ENCODE results near the gene RBBP8NL. TPM values are rescaled to one million over a fixed set of nuclear protein-coding genes. Genes with fewer than 3 reads are reported as not detected.

RBBP8NL gene
- polyA plus RNA-seq, 3 donors, result not detected

GRCh38 chr20:62417981-62418708 lies 9.2 kb downstream of the RBBP8NL start:
- no peak overlapping the region for H3K9ac ChIP-seq (ENCODE audit: insufficient read depth, low read length, poor library complexity, severe bottlenecking)
- intact Hi-C loops (cut with micrococcal nuclease), result no loop called here
- Mint-ChIP-seq H3K4me1 (no peaks in the 10 kb centered on the region), H3K9me3 (peaks cover 0 to 4% (median 0%) of the 10 kb centered on the region in 7 donors), H3K4me3 (no peak overlapping the region), H3K36me3 (no peaks in the 10 kb centered on the region), H3K27me3 (ENCODE audit: low read depth in 3 of 3) (peaks cover 0 to 8% (median 2%) of the 10 kb centered on the region in 3 donors), H3K27ac (no peak overlapping the region)
- H3K4me3 ChIP-seq (replicated peaks in 1 of 3; ENCODE audit: low read depth in 2 of 3, low read length in 3 of 3), result no peak overlapping the region
- H4K20me1 ChIP-seq (ENCODE audit: insufficient read depth, low read length), result no peaks in the 10 kb centered on the region
- H3K27ac ChIP-seq (ENCODE audit: low read depth in 1 of 2, low read length in 2 of 2), result no peak overlapping the region
- DNase-seq, result no peak
- peaks cover 0 to 5% of the 10 kb centered on the region in 2 donors for H3K9me3 ChIP-seq (replicated peaks in 1 of 2; ENCODE audit: control insufficient read depth in 1 of 2, insufficient read depth in 1 of 2, low read length in 2 of 2)
- TF ChIP-seq CTCF (IDR thresholded peaks at IDR 0.05), result no peak
- no peaks in the 10 kb centered on the region for H3K27me3 ChIP-seq (ENCODE audit: control insufficient read depth in 2 of 2, insufficient read depth in 2 of 2, low read length in 2 of 2)
- no peaks in the 10 kb centered on the region for H3K4me1 ChIP-seq (ENCODE audit: control insufficient read depth in 1 of 2, insufficient read depth in 2 of 2, low read length in 2 of 2)
- WGBS (ENCODE audit: insufficient coverage), result 93% methylated on average over 22 of the region's 25 CpGs
- H3K79me2 ChIP-seq (ENCODE audit: insufficient read depth, low read length), result no peaks in the 10 kb centered on the region
- no peak overlapping the region for H3K4me2 ChIP-seq (replicated peaks; ENCODE audit: extremely low read depth, low read length, poor library complexity, severe bottlenecking)
- H2AFZ ChIP-seq (ENCODE audit: insufficient read depth, low read depth, low read length, poor library complexity, severe bottlenecking), result no peak overlapping the region
- H3K36me3 ChIP-seq (replicated peaks in 1 of 2; ENCODE audit: control insufficient read depth in 1 of 2, insufficient read depth in 2 of 2, low read length in 2 of 2), result no peaks in the 10 kb centered on the region

DNA sequence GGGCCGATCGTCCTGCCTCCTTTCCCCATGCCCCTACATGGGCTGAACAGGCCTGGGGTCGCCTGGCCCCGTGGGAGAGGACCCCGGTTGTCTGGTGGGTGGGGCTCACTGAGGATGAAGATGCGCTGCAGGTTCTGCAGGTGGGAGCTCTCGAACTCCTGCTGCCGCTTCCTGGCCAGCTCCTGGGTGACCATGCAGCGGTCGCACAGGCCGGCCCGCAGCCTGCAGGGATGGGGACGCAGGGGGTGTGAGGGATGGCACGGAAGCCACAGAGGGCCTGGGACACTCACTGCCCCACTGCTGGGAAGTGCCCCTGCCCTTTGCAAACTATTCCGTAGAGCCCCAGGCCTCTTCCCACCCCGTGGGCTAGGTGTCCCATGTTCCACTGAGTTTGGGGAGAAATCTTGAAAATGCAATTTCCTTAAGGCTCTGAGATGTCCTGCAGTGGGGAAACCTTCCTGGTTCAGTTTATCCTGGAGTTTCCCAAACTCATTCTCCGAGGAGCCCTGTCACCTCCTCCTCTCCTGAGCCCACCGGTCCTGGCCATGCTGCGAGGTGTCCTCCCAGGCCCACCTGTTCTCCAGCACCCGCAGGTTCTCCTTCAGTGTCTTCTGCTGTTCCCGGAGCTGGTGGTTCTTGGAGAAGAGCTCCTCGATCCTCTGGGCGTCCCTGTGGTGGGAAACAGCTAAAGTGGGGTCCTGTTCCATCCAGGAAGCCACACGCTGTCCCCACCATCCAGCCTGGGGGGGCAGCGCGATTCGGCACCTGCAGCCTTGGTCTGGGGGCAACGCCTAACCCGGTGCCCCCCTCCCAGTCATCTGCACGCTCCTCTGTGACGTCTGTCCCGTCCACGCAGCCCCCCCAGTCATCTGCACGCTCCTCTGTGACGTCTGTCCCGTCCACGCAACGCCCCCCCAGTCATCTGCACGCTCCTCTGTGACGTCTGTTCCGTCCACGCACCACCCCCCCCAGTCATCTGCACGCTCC lies 10.4 kb downstream of the RBBP8NL start:
- WGBS (ENCODE audit: insufficient coverage), result 86% methylated on average over 28 of the region's 43 CpGs
- H3K27me3 Mint-ChIP-seq (ENCODE audit: low read depth in 3 of 3), result peaks cover 0 to 7% (median 2%) of the 10 kb centered on the region in 3 donors
- TF ChIP-seq CTCF (IDR thresholded peaks at IDR 0.05), result no peak
- H3K4me3 Mint-ChIP-seq, result no peak overlapping the region
- no peaks in the 10 kb centered on the region for H3K36me3 ChIP-seq (replicated peaks in 1 of 2; ENCODE audit: control insufficient read depth in 1 of 2, insufficient read depth in 2 of 2, low read length in 2 of 2)
- peaks cover 0 to 5% of the 10 kb centered on the region in 2 donors for H3K9me3 ChIP-seq (replicated peaks in 1 of 2; ENCODE audit: control insufficient read depth in 1 of 2, insufficient read depth in 1 of 2, low read length in 2 of 2)
- no peak for DNase-seq
- H4K20me1 ChIP-seq (ENCODE audit: insufficient read depth, low read length), result no peaks in the 10 kb centered on the region
- no peaks in the 10 kb centered on the region for H3K79me2 ChIP-seq (ENCODE audit: insufficient read depth, low read length)
- H3K9me3 Mint-ChIP-seq, result peaks cover 0 to 4% (median 0%) of the 10 kb centered on the region in 7 donors
- no peak overlapping the region for H2AFZ ChIP-seq (ENCODE audit: insufficient read depth, low read depth, low read length, poor library complexity, severe bottlenecking)
- H3K4me1 Mint-ChIP-seq, result no peaks in the 10 kb centered on the region
- no peaks in the 10 kb centered on the region for H3K36me3 Mint-ChIP-seq
- no peak overlapping the region for H3K4me3 ChIP-seq (replicated peaks in 1 of 3; ENCODE audit: low read depth in 2 of 3, low read length in 3 of 3)
- no peak overlapping the region for H3K27ac ChIP-seq (ENCODE audit: low read depth in 1 of 2, low read length in 2 of 2)
- H3K4me2 ChIP-seq (replicated peaks; ENCODE audit: extremely low read depth, low read length, poor library complexity, severe bottlenecking), result no peak overlapping the region
- H3K4me1 ChIP-seq (ENCODE audit: control insufficient read depth in 1 of 2, insufficient read depth in 2 of 2, low read length in 2 of 2), result no peaks in the 10 kb centered on the region
- intact Hi-C loops (cut with micrococcal nuclease), result no loop called here
- no peaks in the 10 kb centered on the region for H3K27me3 ChIP-seq (ENCODE audit: control insufficient read depth in 2 of 2, insufficient read depth in 2 of 2, low read length in 2 of 2)
- no peak overlapping the region for H3K27ac Mint-ChIP-seq
- no peak overlapping the region for H3K9ac ChIP-seq (ENCODE audit: insufficient read depth, low read length, poor library complexity, severe bottlenecking)
